Activated effector memory CD4-positive, alpha-beta T cell treated with Interleukin-2 at 50 U/mL for 16 hours (primary cell): Measurements from ENCODE around the gene AMIGO3.

Experiments used
- DNase-seq: peaks from one replicate; pipeline ENCODE4 v3.0.0-alpha.2; 2020

AMIGO3 gene

DNA sequence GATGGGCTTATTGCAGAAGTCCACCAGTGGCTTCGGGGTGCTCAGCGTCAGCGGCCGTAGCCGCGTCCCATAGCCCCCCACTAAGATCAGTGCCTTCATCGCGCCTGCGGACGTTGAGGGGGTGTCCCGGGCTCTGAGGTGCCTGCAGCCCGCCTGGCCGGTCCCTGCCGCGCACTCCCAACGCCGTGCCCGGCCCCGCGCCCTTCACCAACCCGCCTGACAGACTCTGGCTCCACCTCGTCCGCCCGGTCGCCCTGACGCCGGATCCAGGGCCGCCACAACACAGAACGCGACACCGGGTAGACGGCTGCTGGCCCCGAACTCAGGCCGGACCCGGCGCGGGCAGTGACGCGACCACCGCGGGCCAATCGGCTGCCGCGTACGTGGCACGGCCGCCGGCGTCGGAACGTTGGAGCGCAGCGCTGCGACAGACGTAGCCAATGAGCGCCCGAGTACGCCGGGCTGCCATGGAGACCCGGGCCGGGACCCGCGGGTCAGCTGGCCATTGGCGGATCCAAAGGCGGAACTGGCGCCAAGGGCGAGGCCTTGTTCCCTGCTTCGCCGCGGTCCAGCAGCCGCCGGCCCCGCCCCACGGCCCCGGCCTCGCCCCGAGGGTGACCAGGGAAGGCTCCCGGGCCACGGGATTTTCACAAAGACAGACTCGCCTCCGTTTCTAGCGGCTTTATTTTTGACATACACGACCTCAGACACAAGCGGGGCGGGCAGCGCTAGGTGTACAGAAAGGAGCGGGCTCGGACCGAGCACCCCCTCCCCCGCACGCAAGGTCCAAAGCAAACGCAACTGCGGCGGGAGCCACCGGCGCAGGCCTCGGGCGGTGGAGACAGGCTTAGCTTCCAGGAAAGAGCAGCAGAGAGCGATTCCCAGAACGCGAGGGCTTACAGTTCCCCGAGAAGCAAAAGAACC lies 4.4 kb upstream of the AMIGO3 start, which contains the start of gene GMPPB:
Gene GMPPB, minus strand, starts transcription at position 324 of the 924 bp plus-strand sequence. Its CDS starts 225 bp downstream, at position 99.
- peak; percentile 88 for DNase-seq

- peak; percentile 45 for DNase-seq
Measured at GRCh38 chr3:49723296-49723627, 3.8 kb upstream of the AMIGO3 start.

DNA sequence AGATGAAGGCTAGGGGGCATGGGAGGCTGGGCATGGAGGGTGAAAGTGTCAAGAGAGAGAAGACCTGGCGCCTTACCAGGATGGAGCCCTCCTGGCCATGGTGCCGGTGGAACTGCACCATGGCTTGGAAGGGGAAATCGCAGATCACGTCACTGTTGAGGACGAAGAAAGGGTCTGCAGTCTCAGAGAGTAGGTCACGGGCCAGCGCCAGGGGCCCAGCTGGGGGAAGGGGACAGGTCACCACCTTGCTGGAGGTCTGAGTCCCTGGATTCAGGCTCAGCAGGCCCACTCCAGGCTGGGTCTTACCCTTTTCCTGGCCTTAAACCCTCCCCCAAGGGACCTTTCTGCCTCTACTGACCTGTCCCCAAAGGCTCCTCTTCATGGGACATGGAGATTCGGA lies 3.4 kb upstream of the AMIGO3 start:
- no peak for DNase-seq

- no peak for DNase-seq
Measured at GRCh38 chr3:49721896-49722781, 2.7 kb upstream of the AMIGO3 start.

- DNase-seq = no peak
Measured at GRCh38 chr3:49721596-49721895, 2.1 kb upstream of the AMIGO3 start.

- no peak for DNase-seq
Measured at GRCh38 chr3:49720855-49721595, 1.5 kb upstream of the AMIGO3 start.

DNA sequence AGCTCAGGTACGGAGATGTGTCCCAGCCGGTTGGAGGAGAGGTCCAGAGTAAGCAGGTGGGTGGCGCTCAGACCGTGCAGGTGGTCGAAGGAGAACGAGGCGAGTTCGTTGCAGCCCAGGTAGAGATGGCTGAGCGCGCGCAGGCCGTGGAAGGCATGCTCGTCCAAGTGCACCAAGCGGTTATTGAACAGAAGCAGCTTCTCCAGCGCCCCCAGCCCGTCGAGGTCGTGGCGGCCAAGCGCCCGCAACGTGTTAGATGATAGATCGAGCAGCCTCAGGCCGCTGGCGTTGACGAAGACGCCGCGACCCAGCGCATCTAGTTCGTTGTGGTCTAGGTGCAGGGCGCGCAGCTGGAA lies 648 bp downstream of the AMIGO3 start:
- DNase-seq = no peak

DNA sequence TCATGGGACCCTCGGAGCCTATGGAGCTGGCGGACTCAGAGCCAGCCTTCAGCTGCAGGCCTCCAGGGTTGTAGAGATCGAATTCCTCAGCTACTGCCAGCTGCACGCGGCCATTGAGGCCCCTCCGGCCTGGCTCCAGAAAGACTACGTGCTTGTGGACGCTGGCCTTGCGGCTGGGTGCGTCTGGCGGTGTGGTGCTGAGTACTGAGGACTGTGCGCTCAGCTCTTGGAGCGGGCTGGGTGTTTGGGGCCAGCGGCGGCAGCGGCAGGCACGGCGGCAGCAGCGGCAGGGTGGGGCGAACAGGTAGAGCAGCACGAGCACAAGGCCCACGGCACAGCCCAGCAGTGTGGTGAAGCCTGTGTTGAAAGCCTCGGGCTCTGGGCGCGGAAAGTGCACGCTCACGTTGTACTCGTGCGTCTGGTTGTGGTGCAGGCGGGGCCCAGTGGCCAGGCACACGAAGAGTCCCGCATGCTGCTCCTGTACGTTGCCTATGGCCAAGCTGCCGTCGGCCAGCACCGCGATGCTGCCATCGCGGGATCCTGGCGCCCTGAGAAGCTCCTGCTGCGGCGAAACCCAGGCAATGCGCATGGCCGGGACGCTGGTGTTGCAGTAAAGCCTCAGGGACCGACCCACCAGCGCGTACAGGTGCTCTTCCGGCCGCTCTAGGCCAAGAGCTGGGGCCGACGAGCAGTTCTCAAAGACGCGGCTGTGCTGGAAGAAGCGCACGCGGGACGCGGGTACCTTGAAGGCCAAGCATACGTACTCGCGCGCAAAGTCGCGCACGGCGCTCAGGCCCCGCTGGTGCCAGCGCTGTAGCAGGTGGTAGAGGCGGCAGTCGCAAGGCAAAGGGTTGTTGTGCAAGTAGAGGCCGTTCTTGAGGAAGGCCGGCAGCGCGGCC lies 1.3 kb downstream of the AMIGO3 start:
- DNase-seq = no peak

GRCh38 chr3:49717211-49717958 lies 2.1 kb downstream of the AMIGO3 start:
- DNase-seq = no peak

DNA sequence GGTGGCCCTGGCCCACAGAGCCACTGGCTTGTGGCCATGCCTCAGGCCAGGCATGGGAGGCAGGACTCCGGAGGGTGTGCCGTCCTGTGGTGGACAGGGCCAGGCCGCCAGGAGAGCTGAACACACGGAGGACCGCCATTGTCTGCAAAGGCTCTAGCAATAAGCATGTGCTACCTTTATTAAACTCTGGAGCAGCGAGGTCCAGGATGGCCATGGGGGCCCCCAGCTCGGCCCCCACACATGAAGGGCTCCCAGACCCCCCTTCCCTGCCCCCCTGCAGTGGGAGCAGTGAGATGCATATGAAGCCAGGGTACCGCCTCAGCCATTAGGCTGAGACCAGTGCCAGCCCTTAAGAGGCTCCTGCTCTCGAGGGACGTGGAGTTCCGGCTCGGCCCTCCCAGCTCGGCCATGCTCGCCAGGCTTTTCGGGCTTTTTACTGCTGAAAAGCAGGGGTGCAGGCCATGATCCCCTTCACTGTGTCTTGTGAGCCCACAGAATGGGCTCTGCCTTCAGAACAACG lies 2.7 kb downstream of the AMIGO3 start:
- DNase-seq = no peak

DNA sequence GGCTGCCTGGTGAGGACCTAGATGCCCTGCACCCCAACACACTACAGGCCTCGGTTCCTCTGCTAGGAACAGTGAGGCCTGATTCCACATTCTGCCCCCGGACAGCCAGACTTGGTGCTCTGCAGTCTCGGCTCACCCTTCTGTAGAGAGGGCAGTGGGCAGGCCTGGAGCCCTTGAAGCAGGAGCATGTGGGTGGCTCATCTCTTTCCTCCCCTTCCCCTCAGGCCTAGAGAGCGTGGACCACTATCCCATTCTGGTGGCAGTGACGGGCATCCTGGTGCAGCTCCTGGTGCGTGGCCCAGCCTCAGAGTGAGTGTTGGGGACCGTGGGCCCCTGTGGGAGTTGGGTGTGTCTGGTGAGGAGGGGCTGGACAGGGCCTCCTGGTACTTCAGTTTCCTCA lies 3.3 kb downstream of the AMIGO3 start:
- no peak for DNase-seq

DNA sequence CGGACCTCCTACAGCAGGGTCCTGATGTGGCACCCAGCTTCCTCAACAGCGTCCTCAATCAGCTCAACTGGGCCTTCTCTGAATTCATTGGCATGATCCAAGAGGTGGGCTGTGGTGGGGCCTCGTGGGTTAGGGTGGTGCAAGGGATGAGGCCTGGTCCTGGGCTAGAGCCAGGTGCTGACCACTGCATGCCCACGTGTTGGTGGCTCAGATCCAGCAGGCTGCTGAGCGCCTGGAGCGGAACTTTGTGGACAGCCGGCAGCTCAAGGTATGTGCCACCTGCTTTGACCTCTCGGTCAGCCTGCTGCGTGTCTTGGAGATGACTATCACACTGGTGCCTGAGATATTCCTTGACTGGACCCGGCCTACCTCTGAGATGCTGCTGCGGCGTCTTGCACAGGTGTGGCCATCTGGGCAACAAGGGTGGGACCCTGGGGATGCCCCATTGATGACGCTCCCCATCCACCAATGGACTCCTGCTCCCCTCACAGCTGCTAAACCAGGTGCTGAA lies 3.8 kb downstream of the AMIGO3 start:
- DNase-seq = no peak

- no peak for DNase-seq
Measured at GRCh38 chr3:49714728-49715550, 4.5 kb downstream of the AMIGO3 start.

GRCh38 chr3:49713336-49714105 lies 6.0 kb downstream of the AMIGO3 start:
- no peak for DNase-seq

DNA sequence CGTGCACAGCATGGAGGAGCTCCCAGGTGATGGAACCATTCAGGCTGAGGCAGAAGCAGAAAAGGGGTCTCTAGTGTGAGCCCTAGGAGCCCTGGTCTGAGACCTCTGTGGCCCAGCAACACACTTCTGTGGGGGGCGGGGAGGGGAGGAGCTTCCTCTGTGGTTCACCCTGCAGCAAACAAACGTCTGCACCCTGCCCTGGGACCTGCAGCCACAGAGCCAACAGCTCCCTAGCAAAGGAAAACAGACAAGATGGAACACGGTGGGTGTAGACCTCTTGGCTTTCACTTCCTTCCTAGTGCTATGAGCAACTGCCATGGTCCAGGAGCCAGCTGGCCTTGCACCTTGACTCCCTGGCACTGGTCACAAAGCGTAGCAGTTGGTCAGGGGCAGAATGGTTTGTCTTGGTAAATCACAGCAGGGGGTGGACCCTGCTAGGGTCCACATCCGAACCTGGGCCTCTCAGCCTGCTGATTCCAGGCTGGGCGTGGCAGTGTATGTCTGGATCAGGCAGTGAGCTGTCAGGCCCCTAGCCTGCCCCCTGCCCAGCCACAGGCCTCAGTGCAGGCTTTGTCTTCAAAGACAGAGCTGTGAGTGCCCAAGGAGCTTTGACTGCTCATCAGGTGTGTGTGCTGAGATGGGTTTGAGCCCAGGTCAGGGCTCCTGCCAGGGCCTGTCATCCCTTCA lies 6.7 kb downstream of the AMIGO3 start:
- DNase-seq = no peak

DNA sequence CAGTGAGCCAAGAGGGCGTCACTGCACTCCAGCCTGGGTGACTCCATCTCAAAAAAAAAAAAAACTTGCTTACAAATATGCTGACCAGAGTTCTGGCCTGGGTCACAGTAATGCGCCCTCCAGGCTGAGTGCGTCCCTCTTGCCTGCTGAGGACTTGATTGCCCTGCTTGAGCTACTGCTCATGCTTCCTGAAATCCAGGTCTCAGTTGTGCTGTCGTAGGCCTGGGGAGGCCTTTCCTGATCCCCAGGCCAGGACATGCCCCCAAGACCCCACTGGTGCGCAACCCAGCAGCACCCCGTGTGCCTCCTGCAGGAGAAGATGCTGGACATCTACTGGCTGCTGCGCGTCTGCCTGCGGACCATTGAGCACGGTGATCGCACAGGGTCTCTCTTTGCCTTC lies 7.3 kb downstream of the AMIGO3 start:
- DNase-seq = no peak

- no peak for DNase-seq
Measured at GRCh38 chr3:49711489-49711888, 8.0 kb downstream of the AMIGO3 start.

DNA sequence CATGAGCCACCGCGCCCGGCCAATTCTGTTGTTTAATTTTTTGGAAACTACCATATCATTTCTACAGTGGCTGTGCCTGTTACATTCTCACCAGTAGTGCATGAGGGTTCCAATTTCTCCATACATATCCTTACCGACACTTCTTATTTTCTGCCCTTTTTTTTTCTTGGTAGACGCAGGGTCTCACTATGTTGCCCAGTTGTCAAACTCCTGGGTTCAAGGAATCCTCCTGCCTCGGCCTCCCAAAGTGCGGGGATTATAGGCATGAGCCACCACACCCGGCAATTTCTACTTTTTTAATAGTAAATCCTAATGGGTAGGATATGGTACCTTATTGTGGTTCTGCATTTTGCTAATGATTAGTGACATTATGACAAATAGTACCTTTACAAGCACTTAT lies 9.6 kb downstream of the AMIGO3 start:
- no peak for DNase-seq

DNA sequence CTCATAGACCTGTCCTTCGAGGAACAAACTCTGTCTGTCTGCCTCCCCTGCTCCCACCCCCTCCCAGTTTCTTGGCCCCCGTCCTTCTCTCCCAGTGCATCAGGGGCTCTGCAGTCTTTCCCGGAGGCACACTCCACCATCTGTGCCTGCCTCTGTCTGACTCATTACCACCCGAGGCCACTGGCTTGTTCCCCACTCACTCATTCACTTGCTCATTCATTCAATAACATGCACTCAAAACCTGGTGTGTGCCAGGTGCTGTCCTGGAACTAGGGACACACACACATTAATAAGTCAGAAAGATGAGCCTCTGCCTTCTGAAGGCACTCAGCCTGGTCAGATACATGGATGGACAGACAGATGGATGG lies 12.4 kb downstream of the AMIGO3 start:
- DNase-seq = no peak
